Frontal cortex (tissue), 4 donors: Measurements from ENCODE around the gene AMBN. TPM values are rescaled to one million over a fixed set of nuclear protein-coding genes. Genes with fewer than 3 reads are reported as not detected.
"Not testable (repeated sequence)": the region's sequence is repeated elsewhere in the genome, so short reads cannot be mapped to it uniquely, and the experiment has no call there.

Experiments
- DNase-seq, 2 donors: peaks; one replicate each; pipeline ENCODE4 v3.0.0; 2012; ENCODE audit warnings: low spot score in 2 of 2
- FAIRE-seq: peaks from 2 replicates; lab custom pipeline; 2012; peaks lifted over from hg19 to GRCh38; lab: Jason Lieb, UNC
- total RNA-seq: library from RNA; depleted of rRNA; stranded (reverse); fragments of >200 nt; gene quantifications from one replicate; pipeline ENCODE4 v1.2.3, GENCODE V29; 2014
- donor health status: control.
- donor health status: control.
- donor health status: control.

Gene AMBN
- total RNA-seq, 1 donor from 2014 or later: 1.2 TPM

- DNase-seq (no peak), FAIRE-seq (no peak)
Measured at GRCh38 chr4:70606459-70606858, 14.4 kb downstream of the AMBN start.

GRCh38 chr4:70607334-70607853 is 15.3 kb downstream of the AMBN start:
- DNase-seq (no peak), FAIRE-seq (no peak)

- DNase-seq (no peak), FAIRE-seq (no peak)
Measured at GRCh38 chr4:70608324-70608723, 16.3 kb downstream of the AMBN start.

- no peak for DNase-seq
- no peak for FAIRE-seq
Measured at GRCh38 chr4:70613306-70614183, 21.5 kb downstream of the AMBN start.

- no peak for DNase-seq
Measured at GRCh38 chr4:70614184-70614555, 22.1 kb downstream of the AMBN start.

GRCh38 chr4:70619288-70619687 is 27.2 kb downstream of the AMBN start:
- no peak for FAIRE-seq
- no peak for DNase-seq

More at GRCh38 chr4:70614184-70614555, 22.1 kb downstream of the AMBN start:
- FAIRE-seq: no peak

GRCh38 chr4:70619778-70620177 is 27.7 kb downstream of the AMBN start:
- DNase-seq: no peak
- no peak for FAIRE-seq

- DNase-seq: no peak
- no peak for FAIRE-seq
Measured at GRCh38 chr4:70623323-70623722, 31.3 kb downstream of the AMBN start.

- DNase-seq (no peak), FAIRE-seq (no peak)
Measured at GRCh38 chr4:70624226-70624793, 32.3 kb downstream of the AMBN start.

- FAIRE-seq (no peak), DNase-seq (no peak)
Measured at GRCh38 chr4:70627620-70628019, 35.6 kb downstream of the AMBN start.

- DNase-seq: no peak
- FAIRE-seq: no peak
Measured at GRCh38 chr4:70628444-70628843, 36.4 kb downstream of the AMBN start, which contains the start of gene ENAM. Gene ENAM, plus strand, starts transcription at chr4:70628744. Its CDS starts 757 bp downstream, at chr4:70629501.

- DNase-seq (no peak), FAIRE-seq (no peak)
Measured at GRCh38 chr4:70629469-70630090, 37.5 kb downstream of the AMBN start.

GRCh38 chr4:70630162-70630561 is 38.1 kb downstream of the AMBN start:
- DNase-seq (no peak), FAIRE-seq (no peak)

- FAIRE-seq: no peak
- no peak for DNase-seq
Measured at GRCh38 chr4:70632028-70632427, 40.0 kb downstream of the AMBN start.

GRCh38 chr4:70634482-70634881 is 42.4 kb downstream of the AMBN start:
- no peak for DNase-seq
- no peak for FAIRE-seq

GRCh38 chr4:70637239-70637913 is 45.3 kb downstream of the AMBN start:
- FAIRE-seq: no peak

GRCh38 chr4:70640192-70640591 is 48.1 kb downstream of the AMBN start:
- FAIRE-seq (no peak), DNase-seq (no peak)

More at GRCh38 chr4:70637239-70637913, 45.3 kb downstream of the AMBN start:
- DNase-seq: no peak

GRCh38 chr4:70650741-70651140 is 58.7 kb downstream of the AMBN start:
- DNase-seq, FAIRE-seq: not testable (repeated sequence)

- DNase-seq: peak in 1 of 2 donors; percentile 33
Measured at GRCh38 chr4:70651864-70652506, 59.9 kb downstream of the AMBN start.

GRCh38 chr4:70654605-70655011 is 62.6 kb downstream of the AMBN start:
- DNase-seq (no peak), FAIRE-seq (no peak)

More at GRCh38 chr4:70651864-70652506, 59.9 kb downstream of the AMBN start:
- no peak for FAIRE-seq
